ENCODE measurements around the gene SUGP2. TPM values are rescaled to one million over a fixed set of nuclear protein-coding genes. Genes with fewer than 3 reads are reported as not detected.
A peak's percentile ranks its signal among the peaks of the same experiment; 100 is the strongest.

Gene SUGP2
- polyA plus RNA-seq, 1 donor (not counting 4 experiments of a cell fraction or from before 2014, with no cell fraction given), result 51.2 TPM

GRCh38 chr19:19062454-19063182 is 29.3 kb upstream of the SUGP2 start:
- peaks cover 6% of the 10 kb centered on the region for H3K4me1 ChIP-seq (ENCODE audit: control insufficient read depth, extremely low read depth, insufficient read depth, low read length)
- peak overlapping the region; percentile 81 for H3K4me2 ChIP-seq (ENCODE audit: control insufficient read depth, extremely low read depth, insufficient read depth, low read depth, low read length)
- no peak for DNase-seq (ENCODE audit: low read depth, low spot score)
- peaks cover 2% of the 10 kb centered on the region for H3K9me1 ChIP-seq (ENCODE audit: control insufficient read depth, extremely low read depth, insufficient read depth, low read length)
- no peak overlapping the region for H3K9ac ChIP-seq (ENCODE audit: control insufficient read depth, extremely low read depth, insufficient read depth, low read length)
- peak overlapping the region in 1 of 3 experiments; percentile 55 for H3K4me3 ChIP-seq (ENCODE audit: control insufficient read depth in 2 of 3, extremely low read depth in 1 of 3, insufficient read depth in 2 of 3, low read depth in 1 of 3, low read length in 3 of 3)
- no peaks in the 10 kb centered on the region for H3K79me2 ChIP-seq (ENCODE audit: control insufficient read depth, insufficient read depth, low read length)
- H3K27me3 ChIP-seq (ENCODE audit: control insufficient read depth, extremely low read depth, insufficient read depth, low read length), result peaks cover 2% of the 10 kb centered on the region
- H2AFZ ChIP-seq (ENCODE audit: control insufficient read depth, low read length), result no peak overlapping the region
- dilution Hi-C loops (cut with MboI; ENCODE audit: extremely low pct_ligation_motif_present, low sequenced_read_pairs), result no loop called here
- peaks cover 6 to 9% of the 10 kb centered on the region in 2 experiments for H3K36me3 ChIP-seq (ENCODE audit: control insufficient read depth in 2 of 2, extremely low read depth in 1 of 2, insufficient read depth in 2 of 2, low read length in 2 of 2)
- H3K9me3 ChIP-seq (ENCODE audit: control insufficient read depth, low read depth, low read length), result no peaks in the 10 kb centered on the region
- FAIRE-seq, result peak; percentile 67
- no peak for TF ChIP-seq CTCF (optimal IDR thresholded peaks at IDR 0.05 in 1 of 3, IDR thresholded peaks at IDR 0.05 in 1 of 3, conservative IDR thresholded peaks at IDR 0.05 in 1 of 3; ENCODE audit: extremely low read depth in 1 of 3, insufficient read depth in 2 of 3, low read length in 3 of 3)
- no peak for TF ChIP-seq EZH2 (IDR thresholded peaks at IDR 0.05; ENCODE audit: low read length)
- no peaks in the 10 kb centered on the region for H4K20me1 ChIP-seq (ENCODE audit: control insufficient read depth, extremely low read depth, insufficient read depth, low read length)
- H3K27ac ChIP-seq (ENCODE audit: control insufficient read depth, insufficient read depth, low read length), result no peak overlapping the region

GRCh38 chr19:19061506-19061905 is 28.2 kb upstream of the SUGP2 start:
- H3K9me3 ChIP-seq (ENCODE audit: control insufficient read depth, low read depth, low read length), result no peaks in the 10 kb centered on the region
- no peak overlapping the region for H3K4me3 ChIP-seq (ENCODE audit: control insufficient read depth in 2 of 3, extremely low read depth in 1 of 3, insufficient read depth in 2 of 3, low read depth in 1 of 3, low read length in 3 of 3)
- H3K4me2 ChIP-seq (ENCODE audit: control insufficient read depth, extremely low read depth, insufficient read depth, low read depth, low read length), result no peak overlapping the region
- no peak for TF ChIP-seq CTCF (optimal IDR thresholded peaks at IDR 0.05 in 1 of 3, IDR thresholded peaks at IDR 0.05 in 1 of 3, conservative IDR thresholded peaks at IDR 0.05 in 1 of 3; ENCODE audit: extremely low read depth in 1 of 3, insufficient read depth in 2 of 3, low read length in 3 of 3)
- TF ChIP-seq EZH2 (IDR thresholded peaks at IDR 0.05; ENCODE audit: low read length), result no peak
- H3K9ac ChIP-seq (ENCODE audit: control insufficient read depth, extremely low read depth, insufficient read depth, low read length), result no peak overlapping the region
- FAIRE-seq, result no peak
- H3K4me1 ChIP-seq (ENCODE audit: control insufficient read depth, extremely low read depth, insufficient read depth, low read length), result peaks cover 6% of the 10 kb centered on the region
- H3K79me2 ChIP-seq (ENCODE audit: control insufficient read depth, insufficient read depth, low read length), result no peaks in the 10 kb centered on the region
- DNase-seq (ENCODE audit: low read depth, low spot score), result no peak
- H4K20me1 ChIP-seq (ENCODE audit: control insufficient read depth, extremely low read depth, insufficient read depth, low read length), result no peaks in the 10 kb centered on the region
- peaks cover 8 to 10% of the 10 kb centered on the region in 2 experiments for H3K36me3 ChIP-seq (ENCODE audit: control insufficient read depth in 2 of 2, extremely low read depth in 1 of 2, insufficient read depth in 2 of 2, low read length in 2 of 2)
- dilution Hi-C loops (cut with MboI; ENCODE audit: extremely low pct_ligation_motif_present, low sequenced_read_pairs), result no loop called here
- H3K27ac ChIP-seq (ENCODE audit: control insufficient read depth, insufficient read depth, low read length), result no peak overlapping the region
- peaks cover 2% of the 10 kb centered on the region for H3K27me3 ChIP-seq (ENCODE audit: control insufficient read depth, extremely low read depth, insufficient read depth, low read length)
- H3K9me1 ChIP-seq (ENCODE audit: control insufficient read depth, extremely low read depth, insufficient read depth, low read length), result peaks cover 4% of the 10 kb centered on the region
- H2AFZ ChIP-seq (ENCODE audit: control insufficient read depth, low read length), result no peak overlapping the region

All from keratinocyte (primary cell).